Measurements from ENCODE around the gene KCNK5. TPM values are rescaled to one million over a fixed set of nuclear protein-coding genes. Genes with fewer than 3 reads are reported as not detected.

The KCNK5 gene
- total RNA-seq, 1 donor from 2014 or later = 10.1 TPM

DNA sequence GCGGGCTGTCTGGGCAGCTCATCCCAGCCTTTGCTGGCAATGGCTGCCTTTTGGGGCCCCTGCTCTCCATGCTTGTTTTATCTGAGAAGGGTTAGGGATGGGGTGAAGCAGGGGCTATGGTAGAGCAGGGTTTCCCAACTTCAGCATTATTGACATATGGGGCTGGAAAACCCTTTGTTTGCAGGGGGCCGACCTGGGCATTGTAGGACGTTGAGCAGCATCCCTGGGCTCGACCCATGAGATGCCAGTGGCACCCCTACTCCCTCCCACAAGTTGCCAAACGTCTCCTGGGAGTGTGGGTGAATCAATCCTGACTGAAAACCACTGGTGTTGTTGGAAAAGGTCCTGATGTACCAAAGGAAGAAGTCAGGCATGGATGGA is 56.9 kb downstream of the KCNK5 start:
- Mint-ChIP-seq H3K4me1 (ENCODE audit: unreplicated experiment) (no peaks in the 10 kb centered on the region), H3K9me3 (peaks cover 1% of the 10 kb centered on the region), H3K27me3 (peaks cover 4% of the 10 kb centered on the region), H3K36me3 (no peaks in the 10 kb centered on the region), H3K4me3 (no peak overlapping the region), H3K27ac (no peak overlapping the region)
- TF ChIP-seq, protein P1, sequence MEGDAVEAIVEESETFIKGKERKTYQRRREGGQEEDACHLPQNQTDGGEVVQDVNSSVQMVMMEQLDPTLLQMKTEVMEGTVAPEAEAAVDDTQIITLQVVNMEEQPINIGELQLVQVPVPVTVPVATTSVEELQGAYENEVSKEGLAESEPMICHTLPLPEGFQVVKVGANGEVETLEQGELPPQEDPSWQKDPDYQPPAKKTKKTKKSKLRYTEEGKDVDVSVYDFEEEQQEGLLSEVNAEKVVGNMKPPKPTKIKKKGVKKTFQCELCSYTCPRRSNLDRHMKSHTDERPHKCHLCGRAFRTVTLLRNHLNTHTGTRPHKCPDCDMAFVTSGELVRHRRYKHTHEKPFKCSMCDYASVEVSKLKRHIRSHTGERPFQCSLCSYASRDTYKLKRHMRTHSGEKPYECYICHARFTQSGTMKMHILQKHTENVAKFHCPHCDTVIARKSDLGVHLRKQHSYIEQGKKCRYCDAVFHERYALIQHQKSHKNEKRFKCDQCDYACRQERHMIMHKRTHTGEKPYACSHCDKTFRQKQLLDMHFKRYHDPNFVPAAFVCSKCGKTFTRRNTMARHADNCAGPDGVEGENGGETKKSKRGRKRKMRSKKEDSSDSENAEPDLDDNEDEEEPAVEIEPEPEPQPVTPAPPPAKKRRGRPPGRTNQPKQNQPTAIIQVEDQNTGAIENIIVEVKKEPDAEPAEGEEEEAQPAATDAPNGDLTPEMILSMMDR (conservative IDR thresholded peaks at IDR 0.05) = no peak
- DNase-seq (ENCODE audit: extremely low spot score, unreplicated experiment) = no peak

DNA sequence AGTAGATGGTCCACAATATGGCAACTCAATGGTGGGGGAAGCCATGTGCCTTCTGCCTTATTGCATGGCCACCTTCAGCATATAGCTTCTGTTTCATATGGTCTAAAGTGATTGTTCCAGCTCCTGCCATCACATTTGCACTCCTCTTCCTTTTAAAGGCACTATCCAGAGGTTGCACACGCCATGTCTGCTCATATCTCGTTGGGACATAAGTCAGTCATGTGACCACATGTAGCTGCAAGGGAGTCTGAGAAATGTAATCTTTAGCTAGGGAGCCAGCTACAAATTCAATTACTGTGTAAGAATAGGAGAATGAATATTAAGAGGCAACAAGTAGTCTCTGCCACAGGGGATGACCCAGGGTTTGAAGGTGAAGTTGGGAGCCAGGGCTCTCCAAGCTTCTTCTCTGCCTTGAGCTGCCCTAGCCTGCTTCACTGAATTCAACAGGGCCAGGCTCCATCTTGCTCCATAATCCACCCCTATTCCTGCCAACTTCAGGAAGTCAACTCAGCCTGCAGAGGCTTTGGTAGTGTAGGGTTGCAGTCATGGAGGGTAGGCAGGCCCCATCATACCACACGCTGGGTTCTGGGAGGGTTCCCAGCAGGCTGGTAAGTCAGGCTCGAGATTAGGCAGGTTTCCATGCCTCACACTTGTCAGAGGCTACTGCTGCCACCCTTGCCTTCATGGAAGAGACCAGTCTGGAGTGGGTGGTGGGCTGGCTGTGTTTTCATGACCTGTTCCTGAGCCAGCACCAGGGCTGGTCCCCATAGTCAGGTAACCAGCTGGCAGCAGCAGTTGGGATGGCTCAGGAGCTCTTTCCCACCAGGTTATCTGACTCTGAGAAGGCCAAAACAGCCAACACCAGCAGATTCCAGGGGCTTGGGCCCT is 57.5 kb downstream of the KCNK5 start:
- Mint-ChIP-seq H3K27ac (no peak overlapping the region), H3K9me3 (no peaks in the 10 kb centered on the region), H3K4me3 (no peak overlapping the region), H3K36me3 (no peaks in the 10 kb centered on the region), H3K4me1 (ENCODE audit: unreplicated experiment) (no peaks in the 10 kb centered on the region), H3K27me3 (peaks cover 10% of the 10 kb centered on the region)
- TF ChIP-seq, protein P1 (conservative IDR thresholded peaks at IDR 0.05) = no peak
- DNase-seq (ENCODE audit: extremely low spot score, unreplicated experiment) = no peak

DNA sequence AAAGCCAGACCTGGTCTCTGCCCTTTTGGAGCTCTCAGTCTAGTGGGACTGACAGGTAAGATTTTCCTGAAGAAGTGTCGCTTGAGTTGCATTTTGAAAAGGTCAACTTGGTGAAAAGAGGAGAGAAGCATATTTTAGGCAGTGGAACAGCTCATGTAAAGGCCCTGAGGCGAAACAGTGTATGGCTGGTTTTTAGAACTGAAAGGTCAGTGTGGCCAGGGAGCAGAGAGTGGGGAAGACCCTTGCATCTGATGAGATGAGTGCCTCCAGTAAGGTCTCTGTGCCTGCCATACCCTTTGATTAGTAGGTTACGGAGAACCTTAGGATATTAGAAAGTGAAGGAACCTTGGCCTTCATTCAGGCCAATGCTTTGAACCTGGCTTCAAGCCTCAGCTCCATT is 58.4 kb downstream of the KCNK5 start:
- Mint-ChIP-seq H3K4me1 (ENCODE audit: unreplicated experiment) (no peaks in the 10 kb centered on the region), H3K9me3 (no peaks in the 10 kb centered on the region), H3K4me3 (no peak overlapping the region), H3K27ac (no peak overlapping the region), H3K27me3 (peaks cover 14% of the 10 kb centered on the region), H3K36me3 (no peaks in the 10 kb centered on the region)
- DNase-seq (ENCODE audit: extremely low spot score, unreplicated experiment) = no peak
- TF ChIP-seq, protein P1 (conservative IDR thresholded peaks at IDR 0.05) = no peak

DNA sequence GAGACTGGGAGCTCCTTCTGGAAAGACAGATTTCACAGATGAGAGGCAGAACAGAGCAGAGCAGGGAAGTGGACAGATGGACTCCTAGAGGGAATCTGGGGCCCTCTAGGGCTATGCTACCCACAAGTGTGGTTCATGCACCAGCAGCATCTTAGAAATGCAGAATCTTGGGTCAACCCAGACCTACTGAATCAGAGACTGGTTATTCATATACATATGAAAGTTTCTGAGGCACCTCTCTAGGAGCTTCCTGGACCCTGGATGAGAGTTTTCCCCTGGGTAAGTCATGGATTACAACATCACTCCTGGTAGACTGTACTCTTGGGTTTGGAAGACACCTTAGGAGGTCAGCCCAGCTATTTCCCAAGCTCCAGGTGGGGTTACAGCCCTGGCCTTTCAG is 58.9 kb downstream of the KCNK5 start:
- Mint-ChIP-seq H3K4me3 (no peak overlapping the region), H3K27ac (no peak overlapping the region), H3K4me1 (ENCODE audit: unreplicated experiment) (no peaks in the 10 kb centered on the region), H3K9me3 (no peaks in the 10 kb centered on the region), H3K36me3 (no peaks in the 10 kb centered on the region), H3K27me3 (peaks cover 14% of the 10 kb centered on the region)
- no peak for DNase-seq (ENCODE audit: extremely low spot score, unreplicated experiment)
- TF ChIP-seq, protein P1 (conservative IDR thresholded peaks at IDR 0.05) = no peak

DNA sequence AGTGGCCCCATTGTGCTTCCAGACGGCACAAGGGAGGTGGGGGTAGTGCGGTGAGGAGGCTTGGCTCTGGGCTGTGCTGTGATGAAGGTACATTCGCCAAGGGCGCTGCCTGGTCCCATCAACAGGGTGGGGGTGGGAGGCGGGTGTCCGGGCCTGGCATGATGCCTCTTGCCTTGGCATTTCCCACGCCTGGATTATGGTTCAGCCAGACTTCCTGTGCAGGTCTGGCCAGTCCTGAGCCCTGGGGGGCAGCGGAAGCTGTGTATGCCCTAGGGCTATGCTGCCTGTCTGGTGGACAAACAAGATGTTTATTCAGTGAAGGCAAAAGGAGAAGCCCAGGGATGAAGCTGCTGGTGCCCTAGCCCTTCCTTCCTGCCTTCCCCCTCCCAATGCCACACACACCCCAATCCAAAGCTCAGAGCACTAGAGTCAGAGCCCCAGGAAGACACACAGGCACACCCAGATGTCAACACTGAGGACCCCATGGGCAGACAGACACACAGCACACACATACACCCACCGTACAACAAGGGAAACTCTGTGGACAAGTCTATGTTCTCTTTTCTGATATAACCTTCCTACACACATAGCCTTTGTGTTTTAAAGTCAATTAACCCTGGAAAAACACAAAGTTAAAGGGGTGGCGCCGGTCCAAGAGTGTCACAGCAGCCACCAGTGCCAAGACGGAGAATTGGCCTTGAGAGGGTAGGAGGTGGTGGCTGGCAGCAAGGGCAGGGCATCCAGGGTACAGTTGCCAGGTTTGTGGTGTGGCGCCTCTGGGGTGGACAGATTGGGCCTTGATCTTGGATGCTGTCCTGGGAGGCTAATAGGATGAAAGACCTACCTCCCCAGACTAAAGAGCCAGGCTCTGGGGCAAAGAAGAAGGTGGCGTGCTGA is 59.6 kb downstream of the KCNK5 start:
- no peaks in the 10 kb centered on the region for H3K9me3 Mint-ChIP-seq
- no peak for DNase-seq (ENCODE audit: extremely low spot score, unreplicated experiment)

More for the DNA sequence above, 59.6 kb downstream of the KCNK5 start:
- Mint-ChIP-seq H3K36me3 (no peaks in the 10 kb centered on the region), H3K27me3 (peaks cover 14% of the 10 kb centered on the region), H3K4me3 (no peak overlapping the region), H3K27ac (no peak overlapping the region), H3K4me1 (ENCODE audit: unreplicated experiment) (no peaks in the 10 kb centered on the region)
- TF ChIP-seq, protein P1 (conservative IDR thresholded peaks at IDR 0.05) = no peak
